Neuron (in vitro differentiated cells): ENCODE results near the gene GPRIN2.
"Not testable (repeated sequence)": the region's sequence is repeated elsewhere in the genome, so short reads cannot be mapped to it uniquely, and the experiment has no call there.

Experiments used
- H2AFZ ChIP-seq: one replicate; pipeline ENCODE4 v1.6.1; 2013; ENCODE audit warnings: low read depth, mild to moderate bottlenecking, inconsistent platforms, low read length, moderate library complexity
- H3K27me3 ChIP-seq: one replicate; pipeline ENCODE4 v1.6.1; 2013; ENCODE audit warnings: low read length; ENCODE audit not compliant: insufficient read depth
- H3K36me3 ChIP-seq: one replicate; pipeline ENCODE4 v1.6.1; 2013; ENCODE audit warnings: low read length; ENCODE audit not compliant: insufficient read depth
- H3K4me1 ChIP-seq: one replicate; pipeline ENCODE4 v1.6.1; 2013; ENCODE audit warnings: low read length; ENCODE audit not compliant: insufficient read depth
- H3K4me3 ChIP-seq: 2 replicates; pipeline ENCODE4 v1.5.1; 2013; ENCODE audit warnings: mild to moderate bottlenecking, low read length, moderate library complexity
- H3K9me3 ChIP-seq: one replicate; pipeline ENCODE4 v1.6.1; 2013; ENCODE audit warnings: low read length

GPRIN2 gene

DNA sequence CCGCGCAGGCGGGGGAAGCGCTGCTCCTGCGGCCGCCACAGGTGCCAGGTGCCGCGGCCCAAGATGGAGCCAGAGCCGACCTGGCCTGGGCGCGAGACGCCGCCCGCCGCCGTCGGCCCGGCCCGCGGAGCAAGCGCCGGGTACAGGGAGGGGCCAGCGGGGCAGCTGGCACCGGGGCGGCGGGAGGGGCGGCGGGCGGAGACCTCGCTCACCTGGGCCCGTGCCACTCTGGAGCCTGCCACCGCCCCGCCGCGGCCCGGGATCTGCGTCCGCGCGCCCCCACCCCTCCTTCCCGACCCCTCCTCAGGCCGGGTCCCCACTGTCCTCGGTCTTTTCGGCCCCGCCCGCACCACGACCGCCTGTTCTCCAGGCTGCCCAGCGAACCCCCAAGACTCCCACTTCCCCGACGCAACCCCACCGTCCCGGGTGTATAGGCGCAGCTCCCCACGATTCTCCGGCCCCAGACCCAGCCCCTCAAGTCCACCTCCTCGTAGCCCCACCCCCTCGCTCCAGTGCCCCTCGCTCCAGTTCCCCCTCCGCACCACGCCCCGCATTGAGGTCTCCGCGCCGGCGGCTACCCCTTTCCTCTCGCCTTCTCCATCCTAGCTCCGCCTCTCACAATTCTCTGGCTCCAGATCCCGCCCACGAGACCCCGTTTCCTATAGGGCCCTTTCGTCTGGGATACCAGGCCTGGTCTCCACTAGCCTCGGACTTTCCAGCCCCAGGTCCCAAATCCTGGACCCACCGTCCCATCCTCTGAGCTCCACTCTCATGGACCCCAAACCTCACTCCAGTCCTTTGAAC is at the start of gene GPRIN2:
Gene GPRIN2 (minus strand): TSS at position 144 of the 804 bp plus-strand sequence. CDS start 5,922 bp downstream, outside the sequence.
- Histone ChIP-seq H3K9me3 (no peaks in the 10 kb centered on the region), H3K27me3 (peaks cover 81% of the 10 kb centered on the region), H3K4me3 (peak within 1 kb of the TSS; percentile 33), H2AFZ (peak within 1 kb of the TSS; percentile 61), H3K36me3 (no peaks in the 10 kb centered on the region), H3K4me1 (peaks cover 5% of the 10 kb centered on the region)

DNA sequence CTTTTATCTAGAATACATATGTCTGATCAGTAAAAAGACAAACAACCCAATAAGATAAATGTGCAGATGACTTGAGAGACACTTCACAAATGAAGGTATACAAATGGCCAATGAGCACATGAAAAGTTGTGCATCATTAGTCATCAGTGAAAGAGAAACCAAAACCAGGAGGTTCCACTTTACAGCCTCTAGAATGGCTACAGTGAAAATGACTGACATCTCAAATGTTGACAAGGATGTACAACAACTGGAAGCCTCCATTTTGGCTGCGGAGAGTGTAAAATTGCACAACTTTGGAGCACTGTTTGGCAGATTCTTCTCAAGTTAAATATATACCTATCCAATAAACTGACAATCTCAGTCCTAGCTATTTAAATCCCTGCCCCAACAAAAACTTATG is 44.1 kb upstream of the GPRIN2 start:
- not testable (repeated sequence) for H3K4me1 ChIP-seq, H3K9me3 ChIP-seq, H3K36me3 ChIP-seq, H3K4me3 ChIP-seq, H3K27me3 ChIP-seq, H2AFZ ChIP-seq

DNA sequence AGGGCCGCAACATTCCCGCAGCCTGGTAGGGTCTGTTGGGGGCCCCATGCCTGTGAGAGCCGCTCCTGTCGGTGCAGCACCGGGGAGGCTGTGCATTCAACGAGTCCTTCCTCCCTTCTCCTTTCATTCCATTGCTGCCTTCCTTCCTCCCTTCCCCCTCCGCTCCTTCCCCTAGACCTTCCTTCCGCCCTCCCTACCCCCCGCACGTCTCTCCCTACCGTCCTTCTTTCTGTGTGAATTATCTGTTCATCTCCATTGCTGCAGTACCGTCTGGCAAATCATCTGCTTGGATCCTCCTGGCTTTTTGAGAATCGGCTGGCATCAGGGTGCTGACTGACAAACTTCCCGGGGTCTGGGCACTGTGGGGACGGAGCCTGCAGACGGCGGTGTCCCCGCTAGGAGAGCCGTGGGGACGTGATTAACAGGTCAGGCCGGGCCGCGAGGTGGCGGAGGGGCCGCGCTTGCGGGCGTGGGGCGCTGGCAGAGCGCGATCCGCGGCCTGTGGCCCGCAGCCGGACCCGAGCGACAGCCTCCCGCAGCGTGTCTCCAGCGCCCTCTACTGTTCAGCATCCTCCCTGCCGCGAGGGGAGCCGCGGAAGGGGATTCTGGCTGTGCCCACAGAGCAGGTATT is 41.3 kb upstream of the GPRIN2 start:
- H3K9me3 ChIP-seq, H2AFZ ChIP-seq, H3K27me3 ChIP-seq, H3K36me3 ChIP-seq, H3K4me1 ChIP-seq: not testable (repeated sequence)
- H3K4me3 ChIP-seq = peak overlapping the region; percentile 42

DNA sequence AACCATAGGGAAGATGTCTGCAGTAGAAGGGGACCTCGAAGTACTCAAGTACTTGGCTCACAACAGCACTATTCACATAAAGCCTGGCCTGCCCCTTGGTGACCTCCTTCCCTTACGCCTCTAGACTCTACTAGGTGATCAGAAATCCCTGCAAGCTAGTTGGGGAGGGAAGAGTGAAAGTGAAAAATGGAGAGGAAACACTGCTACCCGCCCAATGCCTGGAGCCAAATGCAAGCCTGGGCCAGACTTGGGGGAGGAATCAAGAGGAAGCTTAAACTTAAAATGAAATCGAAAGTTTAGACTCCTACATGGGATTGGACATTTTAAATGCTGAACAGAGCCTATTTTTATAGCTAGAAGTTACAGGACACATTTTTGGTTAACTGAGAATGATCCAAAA is 40.1 kb upstream of the GPRIN2 start:
- H3K4me3 ChIP-seq, H3K9me3 ChIP-seq, H3K4me1 ChIP-seq, H3K36me3 ChIP-seq, H3K27me3 ChIP-seq, H2AFZ ChIP-seq: not testable (repeated sequence)

DNA sequence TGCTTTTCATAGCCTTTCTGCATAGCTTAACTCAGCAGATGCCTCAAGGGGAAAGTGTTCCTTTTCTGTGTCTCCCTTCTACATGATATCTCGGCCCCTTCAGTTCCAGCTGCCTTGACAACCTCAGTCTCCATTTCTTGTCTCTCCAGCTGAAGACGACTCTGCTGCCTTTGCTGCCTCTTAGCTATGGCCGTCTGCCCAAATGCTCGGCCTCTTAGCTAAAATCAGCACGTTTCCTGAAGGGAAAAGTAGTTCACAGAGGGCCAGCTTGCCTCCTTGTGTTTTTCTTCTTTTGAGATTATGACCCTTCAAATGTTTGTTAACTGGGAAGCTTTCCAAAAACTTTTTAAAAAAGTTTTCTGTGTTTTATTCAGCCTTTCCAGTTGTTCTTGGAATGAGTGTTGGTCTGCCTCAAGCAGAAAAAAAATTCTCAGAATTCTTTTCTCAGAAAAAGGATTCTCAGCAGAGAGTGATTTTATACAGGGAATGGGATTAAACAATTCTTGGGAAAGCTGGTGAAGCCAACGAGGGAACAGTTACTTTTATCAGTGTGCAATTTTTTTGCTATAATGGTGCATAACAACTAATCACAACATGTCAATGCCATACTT is 38.1 kb upstream of the GPRIN2 start:
- not testable (repeated sequence) for H3K4me3 ChIP-seq

DNA sequence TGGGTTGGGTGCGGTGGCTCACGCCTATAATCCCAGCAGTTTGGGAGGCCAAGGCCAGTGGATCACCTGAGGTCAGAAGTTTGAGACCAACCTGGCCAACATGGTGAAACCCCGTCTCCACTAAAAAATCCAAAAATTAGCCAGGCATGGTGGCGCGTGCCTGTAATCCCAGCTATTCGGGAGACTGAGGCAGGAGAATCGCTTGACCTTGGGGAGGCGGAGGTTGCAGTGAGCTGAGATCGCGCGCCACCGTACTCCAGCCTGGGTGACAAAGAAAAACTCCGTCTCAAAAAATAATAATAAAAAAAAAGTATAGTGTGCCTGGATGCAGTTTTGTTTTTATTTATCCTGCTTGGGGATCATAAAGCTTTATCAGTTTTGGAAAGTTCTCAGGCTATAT is 36.8 kb upstream of the GPRIN2 start:
- H2AFZ ChIP-seq, H3K4me3 ChIP-seq, H3K4me1 ChIP-seq, H3K27me3 ChIP-seq, H3K9me3 ChIP-seq, H3K36me3 ChIP-seq: not testable (repeated sequence)

More for the DNA sequence above, 38.1 kb upstream of the GPRIN2 start:
- not testable (repeated sequence) for H3K9me3 ChIP-seq, H2AFZ ChIP-seq, H3K36me3 ChIP-seq, H3K4me1 ChIP-seq, H3K27me3 ChIP-seq

DNA sequence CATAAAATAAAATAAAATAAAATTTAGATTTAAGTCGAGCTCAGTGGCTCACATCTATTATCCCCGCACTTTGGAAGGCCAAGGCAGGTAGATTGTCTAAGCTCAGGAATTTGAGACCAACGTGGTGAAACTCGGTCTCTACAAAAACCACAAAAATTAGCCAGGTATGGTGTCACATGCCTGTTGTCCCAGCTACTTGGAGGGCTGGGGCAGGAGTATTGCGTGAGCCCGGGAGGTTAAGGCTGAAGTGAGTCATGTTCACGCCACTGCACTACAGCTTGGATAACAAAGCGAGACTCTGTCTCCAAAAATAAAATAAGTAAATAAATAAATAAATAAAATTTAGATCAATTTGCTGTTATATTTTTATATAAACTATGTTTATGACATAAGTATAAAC is 34.6 kb upstream of the GPRIN2 start:
- H3K4me3 ChIP-seq, H3K4me1 ChIP-seq, H2AFZ ChIP-seq, H3K27me3 ChIP-seq, H3K36me3 ChIP-seq, H3K9me3 ChIP-seq: not testable (repeated sequence)

DNA sequence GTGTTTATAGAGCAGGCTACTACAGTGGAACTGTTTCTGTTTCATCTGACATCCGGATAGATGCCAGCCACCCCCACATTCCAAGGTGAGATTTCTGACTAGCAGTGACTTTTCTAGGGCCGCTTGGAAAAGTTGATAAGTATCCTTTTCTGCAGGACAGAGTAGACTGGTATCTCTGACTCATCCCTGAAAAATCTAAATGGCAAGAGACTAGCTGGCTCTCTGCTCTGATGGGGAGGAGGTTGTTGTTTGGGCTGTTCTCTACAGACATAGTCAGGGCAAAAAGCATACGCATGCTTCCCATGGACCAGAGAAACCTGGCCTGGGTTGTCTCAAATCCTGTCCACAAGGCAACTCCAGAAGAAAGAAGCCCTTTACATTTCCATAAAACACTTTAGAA is 33.1 kb upstream of the GPRIN2 start:
- not testable (repeated sequence) for H3K4me3 ChIP-seq, H3K9me3 ChIP-seq, H3K27me3 ChIP-seq, H2AFZ ChIP-seq, H3K36me3 ChIP-seq, H3K4me1 ChIP-seq

DNA sequence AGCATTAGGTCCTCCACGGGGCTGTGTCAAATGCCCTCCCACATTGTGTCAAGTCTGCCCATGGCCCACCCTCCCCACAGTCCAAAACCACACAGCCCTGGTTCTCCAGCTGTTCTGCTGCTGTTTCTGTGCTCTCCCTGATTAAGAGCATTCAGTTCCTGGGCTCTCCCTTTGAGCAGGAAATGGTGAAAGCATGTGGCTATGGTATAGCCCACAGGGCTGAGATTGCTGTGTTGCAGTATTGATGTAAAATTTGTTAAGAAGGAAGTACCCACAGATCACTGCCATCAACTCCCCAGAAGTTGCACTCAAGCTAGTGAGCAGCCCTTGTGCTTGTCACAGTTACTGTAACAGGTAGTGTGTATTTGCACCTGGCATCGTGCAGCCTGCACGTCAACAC is 31.8 kb upstream of the GPRIN2 start:
- H3K27me3 ChIP-seq, H3K4me3 ChIP-seq, H3K9me3 ChIP-seq, H3K4me1 ChIP-seq, H2AFZ ChIP-seq, H3K36me3 ChIP-seq: not testable (repeated sequence)

DNA sequence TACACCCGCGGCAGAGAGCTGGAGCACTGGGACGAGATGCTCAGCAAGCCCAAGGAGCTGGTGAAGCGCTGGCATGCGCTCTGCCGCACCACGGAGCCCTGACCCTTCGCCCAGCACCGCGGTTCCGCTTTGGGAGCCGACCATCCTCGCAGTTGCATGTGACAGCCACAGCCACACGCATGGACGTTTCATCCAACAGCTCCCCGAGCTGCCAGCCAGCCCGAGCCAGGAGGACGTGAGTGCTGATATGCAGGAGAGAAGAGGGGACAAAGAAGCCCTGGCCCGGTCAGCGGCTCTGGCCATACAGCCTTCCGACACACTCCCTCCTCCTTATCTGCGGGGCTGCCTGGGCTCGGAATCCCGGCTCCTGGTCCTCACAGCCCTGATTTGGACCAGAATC is 31.1 kb upstream of the GPRIN2 start:
- not testable (repeated sequence) for H3K9me3 ChIP-seq, H3K4me3 ChIP-seq, H3K27me3 ChIP-seq, H3K4me1 ChIP-seq, H2AFZ ChIP-seq, H3K36me3 ChIP-seq

DNA sequence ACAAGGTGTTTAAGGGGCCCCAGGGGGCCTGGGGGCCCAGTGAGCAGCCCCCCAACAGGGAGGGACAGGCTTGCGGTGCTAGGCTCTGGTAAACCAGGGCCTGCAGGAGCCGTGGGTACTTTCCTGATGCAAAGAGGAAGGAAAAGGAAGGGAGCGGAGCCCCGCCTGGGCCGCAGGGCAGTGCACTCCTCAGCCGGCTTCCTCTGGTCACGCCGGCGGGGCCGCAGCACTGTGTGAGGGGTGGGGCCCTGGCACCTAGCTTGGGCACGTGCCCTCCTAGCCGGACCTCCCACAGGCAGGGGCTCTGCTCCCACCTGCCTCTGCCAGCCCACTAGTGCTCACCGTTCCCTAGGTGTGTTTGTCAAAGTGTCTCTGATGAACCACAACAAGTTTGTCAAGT is 28.8 kb upstream of the GPRIN2 start:
- H2AFZ ChIP-seq, H3K27me3 ChIP-seq, H3K4me1 ChIP-seq, H3K36me3 ChIP-seq, H3K9me3 ChIP-seq, H3K4me3 ChIP-seq: not testable (repeated sequence)

DNA sequence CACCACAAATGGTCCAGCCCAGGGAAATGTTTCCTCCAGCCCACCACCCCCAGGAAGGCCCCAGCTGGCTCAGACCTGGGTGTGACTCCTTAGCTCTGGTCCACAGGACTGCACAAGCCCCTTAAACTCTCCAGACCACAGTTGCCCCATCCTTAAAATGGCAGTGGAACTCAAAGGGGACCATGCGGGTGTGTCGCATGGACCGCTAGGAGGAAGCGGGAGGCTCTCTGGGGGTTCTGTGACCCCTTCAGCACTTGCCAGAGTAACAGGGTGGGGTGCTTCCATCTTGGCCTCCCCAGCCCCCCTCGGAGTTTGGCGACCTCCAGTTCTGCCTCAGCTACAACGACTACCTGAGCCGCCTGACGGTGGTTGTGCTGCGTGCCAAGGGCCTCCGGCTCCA is 27.7 kb upstream of the GPRIN2 start:
- not testable (repeated sequence) for H3K4me1 ChIP-seq, H2AFZ ChIP-seq, H3K4me3 ChIP-seq, H3K27me3 ChIP-seq, H3K36me3 ChIP-seq, H3K9me3 ChIP-seq

DNA sequence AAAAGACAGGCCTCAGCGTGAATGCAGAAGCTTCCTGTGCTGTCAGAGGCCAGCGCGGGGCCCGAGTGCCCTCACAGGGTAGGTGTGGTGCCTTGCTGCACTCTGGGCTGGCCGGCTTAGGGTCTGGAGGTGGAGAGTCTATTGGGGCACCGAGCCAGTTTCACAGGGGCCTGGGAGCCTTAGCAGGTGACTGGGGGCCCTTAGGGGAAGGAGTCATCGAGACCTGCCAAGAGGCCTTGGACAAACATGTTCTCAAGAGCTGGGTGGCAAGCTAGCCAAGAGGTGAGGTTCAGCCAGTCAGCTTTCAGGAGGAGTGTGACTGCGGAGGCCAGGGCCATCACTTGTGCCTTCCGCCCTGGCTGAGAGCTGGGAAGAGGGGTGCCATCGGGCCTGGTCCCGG is 26.1 kb upstream of the GPRIN2 start:
- not testable (repeated sequence) for H3K36me3 ChIP-seq, H3K4me1 ChIP-seq, H2AFZ ChIP-seq, H3K4me3 ChIP-seq, H3K9me3 ChIP-seq, H3K27me3 ChIP-seq

DNA sequence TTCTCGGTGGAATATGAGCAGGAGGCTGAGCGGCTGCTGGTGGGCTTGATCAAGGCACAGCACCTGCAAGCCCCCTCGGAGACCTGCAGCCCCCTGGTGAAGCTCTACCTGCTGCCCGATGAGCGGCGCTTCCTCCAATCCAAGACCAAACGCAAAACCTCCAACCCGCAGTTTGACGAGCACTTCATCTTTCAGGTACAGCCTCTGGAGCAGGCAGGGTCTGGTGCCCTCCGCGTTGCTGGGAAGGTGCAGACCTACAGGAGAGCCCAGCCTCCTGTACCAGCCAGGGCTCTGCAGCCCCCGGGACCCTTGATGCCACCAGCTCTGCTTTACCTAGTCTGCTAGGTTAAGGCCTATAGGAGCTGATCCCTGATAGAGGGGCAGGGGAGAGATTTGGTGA is 25.5 kb upstream of the GPRIN2 start:
- not testable (repeated sequence) for H3K27me3 ChIP-seq, H3K4me1 ChIP-seq, H3K9me3 ChIP-seq, H3K36me3 ChIP-seq, H2AFZ ChIP-seq, H3K4me3 ChIP-seq
